GOT3 (cell line): ENCODE data around the gene SOX30.
"Not testable (repeated sequence)": the region's sequence is repeated elsewhere in the genome, so short reads cannot be mapped to it uniquely, and the experiment has no call there.

Experiments used
- DNase-seq: peaks from one replicate; lab custom pipeline; 2025; ENCODE audit warnings: mixed read lengths; lab: John Stamatoyannopoulos, UW

SOX30 gene

GRCh38 chr5:157652377-157652692 lies at the start of gene SOX30:
TSS of gene SOX30 (minus strand) at chr5:157652438. CDS start at chr5:157652078, 360 bp downstream.
- no peak for DNase-seq

- DNase-seq: not testable (repeated sequence)
Measured at GRCh38 chr5:157698674-157699073, 46.4 kb upstream of the SOX30 start.

GRCh38 chr5:157696154-157696553 lies 43.9 kb upstream of the SOX30 start:
- DNase-seq: not testable (repeated sequence)

- not testable (repeated sequence) for DNase-seq
Measured at GRCh38 chr5:157693816-157694215, 41.6 kb upstream of the SOX30 start.

- DNase-seq: no peak
Measured at GRCh38 chr5:157690690-157691433, 38.6 kb upstream of the SOX30 start.

GRCh38 chr5:157689942-157690689 lies 37.9 kb upstream of the SOX30 start:
- DNase-seq: no peak

GRCh38 chr5:157687198-157687554 lies 34.9 kb upstream of the SOX30 start:
- DNase-seq: no peak

GRCh38 chr5:157686276-157687197 lies 34.3 kb upstream of the SOX30 start:
- not testable (repeated sequence) for DNase-seq

- DNase-seq: no peak
Measured at GRCh38 chr5:157682257-157682656, 30.0 kb upstream of the SOX30 start.

GRCh38 chr5:157681048-157681447 lies 28.8 kb upstream of the SOX30 start:
- no peak for DNase-seq

- DNase-seq: no peak
Measured at GRCh38 chr5:157680239-157680638, 28.0 kb upstream of the SOX30 start.

- no peak for DNase-seq
Measured at GRCh38 chr5:157679801-157680200, 27.6 kb upstream of the SOX30 start.

- DNase-seq: no peak
Measured at GRCh38 chr5:157677931-157678330, 25.7 kb upstream of the SOX30 start.

GRCh38 chr5:157674351-157674750 lies 22.1 kb upstream of the SOX30 start:
- DNase-seq: not testable (repeated sequence)

- DNase-seq: no peak
Measured at GRCh38 chr5:157672976-157673375, 20.7 kb upstream of the SOX30 start.

GRCh38 chr5:157671592-157672330 lies 19.5 kb upstream of the SOX30 start:
- DNase-seq: no peak

GRCh38 chr5:157670662-157671591 lies 18.7 kb upstream of the SOX30 start, which contains the start of gene C5orf52:
TSS of gene C5orf52 (plus strand) at chr5:157671533. CDS start at chr5:157671615, 82 bp downstream.
- DNase-seq: no peak

- no peak for DNase-seq
Measured at GRCh38 chr5:157669701-157670097, 17.5 kb upstream of the SOX30 start.

GRCh38 chr5:157668356-157668755 lies 16.1 kb upstream of the SOX30 start:
- no peak for DNase-seq

- DNase-seq: no peak
Measured at GRCh38 chr5:157665467-157666070, 13.3 kb upstream of the SOX30 start.
